SH-SY5Y (cell line): ENCODE results near the gene ATF7IP.

Source experiments
- GATA2 ChIP-seq: IDR thresholded peaks from 2 replicates; pipeline ENCODE4 v1.6.1; 2011; ENCODE audit warnings: mild to moderate bottlenecking, low read depth, low read length
- GATA3 ChIP-seq: IDR thresholded peaks from 2 replicates; pipeline ENCODE4 v1.6.1; 2011; ENCODE audit warnings: low read depth, mild to moderate bottlenecking, low read length, moderate library complexity

GRCh38 chr12:14482886-14483285, 117.4 kb downstream of the ATF7IP start:
- TF ChIP-seq GATA2, result no peak
- TF ChIP-seq GATA3, result no peak
